GM19328 (cell line): ENCODE results near the gene MT1B.
"Not testable (repeated sequence)": the region's sequence is repeated elsewhere in the genome, so short reads cannot be mapped to it uniquely, and the experiment has no call there.

ENCODE experiments used
- ATAC-seq: cut with Tn5 transposase; IDR thresholded peaks from one replicate; pipeline ENCODE4 v1.9.1; 2021; ENCODE audit warnings: mild to moderate bottlenecking, moderate library complexity; ENCODE audit not compliant: unreplicated experiment

The MT1B gene

GRCh38 chr16:56665286-56666261, 13.9 kb downstream of the MT1B start:
- ATAC-seq, result not testable (repeated sequence)

DNA sequence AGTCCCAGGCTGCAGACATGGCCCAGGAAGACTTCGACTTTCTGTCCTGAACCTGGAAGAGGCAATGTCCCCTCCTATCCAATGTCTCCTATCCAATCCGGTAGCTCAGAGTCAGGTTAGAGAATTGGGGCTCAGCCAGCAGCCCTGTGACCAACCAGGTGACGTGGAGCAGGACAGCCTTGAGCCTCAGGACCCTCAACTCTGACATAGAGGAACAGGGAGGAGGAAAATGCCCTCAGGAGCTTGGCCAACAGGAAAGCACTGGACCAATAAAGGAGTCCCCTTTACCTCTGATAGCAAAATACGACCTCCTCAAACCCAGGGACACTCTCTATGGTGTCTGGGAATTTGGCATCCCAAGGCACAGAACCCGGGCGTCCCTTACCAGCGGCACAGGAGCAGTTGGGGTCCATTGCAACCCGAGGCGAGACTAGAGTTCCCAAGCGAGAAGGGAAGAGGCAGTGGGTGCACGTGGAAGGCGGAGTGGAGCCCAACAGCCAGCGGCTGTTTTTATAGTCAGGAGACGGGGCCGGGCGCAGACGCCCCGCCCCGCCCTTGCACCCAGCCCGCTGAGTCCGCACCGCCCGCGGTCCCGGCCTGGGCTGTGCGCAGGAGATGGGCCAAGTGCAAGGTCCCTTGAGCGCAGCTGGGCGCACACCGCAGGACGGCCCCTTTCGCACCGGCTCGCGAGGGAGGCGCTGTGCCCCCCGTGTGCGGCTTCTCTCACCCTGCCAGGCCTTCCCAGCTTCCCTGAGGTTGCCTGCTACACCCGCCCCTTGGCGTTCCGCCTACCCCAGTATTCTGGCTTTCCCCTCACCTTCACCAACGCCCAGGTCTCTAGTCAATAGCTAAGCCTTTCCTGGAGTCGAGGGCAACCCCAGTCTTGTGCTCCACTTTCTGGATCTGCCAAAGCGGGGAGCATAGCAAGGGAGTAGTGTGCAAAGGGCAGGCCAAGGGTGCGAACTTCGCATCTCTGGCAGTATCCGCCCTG, 16.2 kb downstream of the MT1B start, which contains the start of gene MT1G:
Gene MT1G (minus strand): TSS at position 485 of the 991 bp plus-strand sequence. CDS start 72 bp downstream, at position 413.
- ATAC-seq, result no peak

GRCh38 chr16:56669005-56669839, 17.5 kb downstream of the MT1B start, which contains the start of gene MT1H:
MT1H (plus strand) TSS chr16:56669814; CDS start chr16:56669885, 71 bp downstream.
- ATAC-seq, result no peak

- no peak for ATAC-seq
Measured at GRCh38 chr16:56669840-56670619, 18.3 kb downstream of the MT1B start.

- ATAC-seq, result no peak
Measured at GRCh38 chr16:56670620-56670934, 18.9 kb downstream of the MT1B start.

DNA sequence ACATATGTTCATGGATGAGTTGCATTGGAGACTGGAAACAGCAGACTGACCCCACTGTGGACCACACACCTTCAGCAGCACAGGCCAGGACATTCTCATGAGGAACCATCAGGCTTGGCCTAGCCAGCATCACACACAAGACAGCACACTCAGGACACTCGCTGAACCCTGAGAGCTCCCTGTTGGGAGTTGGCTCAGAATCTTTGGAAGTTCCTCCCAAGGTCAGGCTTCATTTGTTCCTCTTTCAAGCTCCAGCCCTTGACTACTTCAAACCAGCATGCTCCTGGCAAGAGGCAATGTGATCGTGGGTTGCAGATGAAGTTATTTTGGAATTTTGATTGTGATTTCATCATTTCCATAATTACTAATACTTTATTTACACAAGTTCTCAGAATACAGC, 20.0 kb downstream of the MT1B start:
- not testable (repeated sequence) for ATAC-seq

DNA sequence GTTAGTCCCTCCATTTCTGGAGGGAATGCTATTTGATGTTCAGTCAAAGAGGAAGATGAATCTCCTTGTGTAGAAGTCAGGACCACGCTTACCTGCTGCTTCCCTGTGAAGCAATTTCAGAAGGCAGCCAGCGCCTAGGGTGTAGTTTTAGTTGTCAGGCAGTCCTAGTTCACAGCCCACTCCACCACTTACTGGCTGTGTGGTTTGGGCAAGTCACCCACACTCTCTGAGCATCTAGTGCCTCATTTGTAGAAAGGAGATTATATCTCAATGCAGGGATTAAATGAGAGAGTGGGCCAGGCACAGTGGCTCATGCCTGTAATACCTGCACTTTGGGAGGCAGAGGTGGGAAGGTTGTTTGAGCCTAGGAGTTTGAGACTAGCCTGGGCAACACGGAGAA, 20.5 kb downstream of the MT1B start:
- not testable (repeated sequence) for ATAC-seq

- ATAC-seq, result no peak
Measured at GRCh38 chr16:56672761-56673536, 21.3 kb downstream of the MT1B start.

DNA sequence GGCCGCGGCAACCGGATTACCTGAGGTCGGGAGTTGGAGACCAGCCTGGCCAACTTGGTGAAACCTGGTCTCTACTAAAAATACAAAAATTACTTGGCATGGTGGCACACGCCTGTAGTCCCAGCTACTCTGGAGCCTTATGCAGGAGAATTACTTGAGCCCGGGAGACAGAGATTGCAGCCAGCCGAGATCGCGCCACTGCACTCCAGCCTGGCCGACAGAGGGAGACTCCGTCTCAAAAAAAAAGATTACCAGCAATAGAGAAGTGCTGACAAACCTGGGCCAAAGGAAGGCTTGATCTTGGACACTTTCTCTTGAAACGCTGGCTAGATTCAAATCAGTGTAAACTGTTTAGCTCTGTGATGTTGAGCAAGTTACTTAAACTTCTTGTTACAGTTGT, 22.2 kb downstream of the MT1B start:
- ATAC-seq, result no peak

GRCh38 chr16:56674570-56674969, 22.9 kb downstream of the MT1B start:
- not testable (repeated sequence) for ATAC-seq

GRCh38 chr16:56675685-56676210, 24.1 kb downstream of the MT1B start:
- no peak for ATAC-seq

GRCh38 chr16:56677474-56677873, 25.8 kb downstream of the MT1B start:
- ATAC-seq, result no peak

DNA sequence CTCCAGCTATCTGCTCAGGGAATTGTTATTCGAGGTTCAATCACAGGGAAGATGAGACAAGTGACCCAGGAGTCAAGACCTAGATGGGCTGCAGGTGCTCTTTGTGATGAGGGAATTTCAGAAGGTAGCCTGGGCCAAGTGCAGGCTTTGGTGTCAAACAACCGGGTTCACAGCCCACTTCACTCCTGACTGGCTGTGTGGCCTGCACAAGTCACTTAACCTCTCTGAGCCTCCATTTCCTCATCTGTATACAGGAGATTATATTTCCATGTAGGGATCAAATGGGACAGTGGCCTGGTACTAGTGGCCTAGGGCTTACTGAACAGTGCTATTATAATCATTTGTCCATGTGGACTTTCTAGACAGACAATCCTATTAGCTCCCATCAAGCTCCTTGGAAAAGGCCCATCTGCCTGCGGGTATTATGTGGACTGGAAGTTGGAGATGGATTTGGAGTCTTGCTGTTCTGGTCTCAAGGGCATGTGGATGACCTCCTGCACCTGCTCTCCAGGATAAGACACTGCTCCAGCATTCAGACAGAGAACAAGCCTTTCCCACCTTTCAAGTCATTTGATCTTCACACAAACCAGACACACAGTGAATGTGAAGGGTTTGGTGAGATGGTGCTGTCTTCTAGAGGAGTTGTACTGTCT, 27.5 kb downstream of the MT1B start:
- ATAC-seq, result no peak

DNA sequence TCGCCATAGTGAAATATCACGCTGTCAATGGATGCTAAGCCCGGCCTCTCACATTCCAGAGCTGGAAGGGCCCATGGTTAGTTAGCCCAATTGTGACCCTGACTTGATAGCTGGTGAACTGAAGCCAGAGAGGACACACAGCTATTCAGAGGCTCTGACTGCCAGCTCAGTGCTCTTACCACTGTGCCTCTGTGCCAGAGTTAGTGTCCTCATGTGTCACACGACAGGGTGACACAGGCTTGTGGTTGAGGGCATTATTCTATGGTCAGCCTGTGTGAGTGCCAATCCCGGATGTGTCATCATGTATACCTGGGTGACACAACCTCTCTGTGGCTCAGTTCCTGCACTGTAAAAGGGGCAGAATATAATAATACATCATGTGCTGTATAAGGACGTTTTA, 28.1 kb downstream of the MT1B start:
- no peak for ATAC-seq

DNA sequence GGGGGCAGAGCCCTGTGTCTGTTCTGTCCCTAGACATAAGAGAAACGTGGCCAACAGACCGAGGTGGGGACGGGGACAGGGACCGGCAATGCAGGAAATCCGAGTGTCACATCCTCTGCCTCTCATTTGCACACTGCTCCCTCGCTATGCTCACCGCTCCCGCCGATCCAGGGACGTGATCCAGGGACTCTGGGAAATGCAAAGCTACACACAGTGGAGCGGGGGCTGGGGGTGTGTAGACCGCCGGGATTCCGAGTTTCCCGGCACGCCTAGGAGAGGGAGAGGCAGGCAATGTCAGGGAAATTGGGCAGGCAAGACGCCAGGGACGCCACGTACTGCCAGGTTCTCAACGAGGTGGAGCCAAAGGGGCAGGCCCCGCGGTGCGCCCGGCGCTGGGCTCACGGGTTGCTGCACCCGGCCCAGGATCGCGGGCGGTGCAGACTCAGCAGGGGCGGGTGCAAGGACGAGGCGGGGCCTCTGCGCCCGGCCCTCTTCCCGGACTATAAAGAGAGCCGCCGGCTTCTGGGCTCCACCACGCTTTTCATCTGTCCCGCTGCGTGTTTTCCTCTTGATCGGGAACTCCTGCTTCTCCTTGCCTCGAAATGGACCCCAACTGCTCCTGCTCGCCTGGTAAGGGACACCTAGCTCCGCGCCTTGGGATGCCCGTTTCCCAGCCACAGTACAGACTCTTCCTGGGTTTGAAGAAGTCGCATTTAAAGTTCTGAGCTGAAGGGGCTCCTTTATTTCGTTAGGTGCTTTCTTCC, 30.4 kb downstream of the MT1B start, which contains the start of gene MT1X:
Gene MT1X (plus strand): TSS at position 532 of the 764 bp plus-strand sequence. CDS start 71 bp downstream, at position 603.
- ATAC-seq, result peak; percentile 99

DNA sequence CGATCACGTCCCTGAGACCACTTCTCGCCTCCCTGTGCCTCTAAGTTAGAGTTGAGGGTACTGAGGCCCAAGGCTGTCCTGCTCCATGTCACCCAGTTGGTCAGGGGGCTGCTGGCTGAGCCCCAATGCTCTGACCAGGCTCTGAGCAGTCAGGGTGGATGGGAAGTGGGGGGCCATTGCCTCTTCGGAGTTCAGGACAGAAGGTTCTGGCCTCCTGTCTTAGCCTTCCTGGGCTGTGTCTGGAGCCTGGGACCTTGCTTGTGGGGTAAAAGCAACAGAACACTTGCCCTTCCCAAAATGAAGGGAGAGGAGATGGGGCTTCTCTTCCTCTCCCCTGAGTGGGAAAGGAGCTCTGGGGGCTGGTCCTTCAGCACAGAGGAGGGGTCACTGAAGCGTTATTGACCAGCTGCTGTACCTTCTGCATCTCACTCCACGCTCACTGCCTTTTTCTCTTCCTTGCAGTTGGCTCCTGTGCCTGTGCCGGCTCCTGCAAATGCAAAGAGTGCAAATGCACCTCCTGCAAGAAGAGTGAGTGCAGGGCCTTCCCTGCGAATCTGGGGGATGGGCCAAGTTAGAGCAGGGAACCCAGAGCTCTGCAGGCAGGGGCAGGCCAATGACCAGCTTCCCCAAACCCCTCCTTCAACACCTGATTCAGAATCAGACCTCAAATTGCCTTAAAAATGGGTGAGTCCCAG, 31.2 kb downstream of the MT1B start:
- ATAC-seq, result no peak
